Muscle layer of duodenum (tissue), 2 donors: ENCODE results near the gene FAM161B.

Experiments
- H3K27ac ChIP-seq: one replicate; pipeline ENCODE4 v1.7.0; 2013; ENCODE audit warnings: mild to moderate bottlenecking, low read length
- H3K27me3 ChIP-seq: one replicate; pipeline ENCODE4 v1.7.0; 2013; ENCODE audit warnings: low read depth, mild to moderate bottlenecking, control low read depth, low read length
- H3K36me3 ChIP-seq, 2 donors: one replicate each; pipeline ENCODE4 v1.7.0; 2013; ENCODE audit warnings: low read length in 2 of 2, control low read depth in 1 of 2, mild to moderate bottlenecking in 1 of 2; ENCODE audit not compliant: insufficient read depth in 2 of 2, control insufficient read depth in 1 of 2
- H3K4me1 ChIP-seq, 2 donors: one replicate each; pipeline ENCODE4 v1.7.0; 2013; ENCODE audit warnings: low read length in 2 of 2, mild to moderate bottlenecking in 2 of 2, control low read depth in 1 of 2, moderate library complexity in 1 of 2; ENCODE audit not compliant: insufficient read depth in 2 of 2, control insufficient read depth in 1 of 2
- H3K4me3 ChIP-seq, 2 donors: one replicate each; pipeline ENCODE4 v1.7.0; 2013; ENCODE audit warnings: low read length in 2 of 2, low read depth in 1 of 2, mild to moderate bottlenecking in 1 of 2
- H3K9me3 ChIP-seq, 2 donors: one replicate each; pipeline ENCODE4 v1.7.0; 2013; ENCODE audit warnings: low read length in 2 of 2, control low read depth in 1 of 2, mild to moderate bottlenecking in 1 of 2; ENCODE audit not compliant: control insufficient read depth in 1 of 2
- donor health status: healthy.

Gene FAM161B

GRCh38 chr14:73976125-73976524 is 26.2 kb upstream of the FAM161B start:
- Histone ChIP-seq H3K36me3 (peaks cover 15 to 36% of the 10 kb centered on the region in 2 donors), H3K27ac (no peak overlapping the region), H3K4me3 (no peak overlapping the region), H3K9me3 (no peaks in the 10 kb centered on the region), H3K27me3 (no peaks in the 10 kb centered on the region), H3K4me1 (no peaks in the 10 kb centered on the region)

DNA sequence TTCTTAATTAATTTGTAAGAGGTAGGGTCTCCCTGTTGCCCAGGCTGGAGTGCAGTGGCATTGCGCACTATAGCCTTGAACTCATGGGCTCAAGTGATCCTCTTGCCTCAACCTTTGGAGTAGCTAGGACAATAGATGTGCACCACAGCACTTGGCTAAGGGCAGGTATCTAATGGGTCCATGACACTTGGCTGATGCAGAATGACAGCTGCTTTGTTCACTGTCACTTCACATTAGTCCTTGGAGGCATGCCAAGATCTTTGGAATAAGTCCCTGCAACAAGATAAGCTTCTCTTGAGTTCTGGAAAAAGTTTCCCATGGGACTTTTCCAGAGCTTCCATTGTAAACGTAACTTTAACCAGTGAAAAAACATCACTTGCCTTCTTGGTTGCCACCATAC is 23.6 kb upstream of the FAM161B start:
- Histone ChIP-seq H3K9me3 (no peaks in the 10 kb centered on the region), H3K36me3 (peaks cover 27 to 53% of the 10 kb centered on the region in 2 donors), H3K4me1 (no peaks in the 10 kb centered on the region), H3K27me3 (no peaks in the 10 kb centered on the region), H3K27ac (no peak overlapping the region), H3K4me3 (no peak overlapping the region)

DNA sequence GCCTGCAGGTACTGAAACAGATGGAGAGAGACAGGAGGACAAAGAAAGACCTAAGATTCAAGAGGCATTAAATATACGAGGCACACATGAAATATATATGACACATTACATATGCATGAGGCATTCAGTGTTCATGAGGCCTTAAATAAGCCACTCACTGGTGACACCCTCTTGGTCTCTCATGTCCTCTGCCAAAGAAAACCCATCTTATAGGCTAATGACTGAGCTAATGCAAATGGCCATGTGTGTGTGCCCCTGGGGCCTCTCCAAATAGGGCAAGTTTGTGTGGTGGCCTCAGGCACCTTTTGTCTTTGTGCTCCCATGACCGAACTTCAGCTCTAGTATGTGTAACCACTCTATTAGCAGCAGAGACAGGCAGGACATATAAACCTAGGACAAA is 19.0 kb upstream of the FAM161B start:
- H3K36me3 ChIP-seq = peaks cover 29 to 50% of the 10 kb centered on the region in 2 donors
- H3K9me3 ChIP-seq = no peaks in the 10 kb centered on the region
- no peaks in the 10 kb centered on the region for H3K27me3 ChIP-seq
- no peak overlapping the region for H3K4me3 ChIP-seq
- H3K27ac ChIP-seq = no peak overlapping the region
- no peaks in the 10 kb centered on the region for H3K4me1 ChIP-seq

- Histone ChIP-seq H3K36me3 (peaks cover 42 to 62% of the 10 kb centered on the region in 2 donors), H3K9me3 (no peaks in the 10 kb centered on the region), H3K27ac (no peak overlapping the region), H3K4me3 (no peak overlapping the region), H3K27me3 (no peaks in the 10 kb centered on the region), H3K4me1 (no peaks in the 10 kb centered on the region)
Measured at GRCh38 chr14:73965216-73965615, 15.3 kb upstream of the FAM161B start.

DNA sequence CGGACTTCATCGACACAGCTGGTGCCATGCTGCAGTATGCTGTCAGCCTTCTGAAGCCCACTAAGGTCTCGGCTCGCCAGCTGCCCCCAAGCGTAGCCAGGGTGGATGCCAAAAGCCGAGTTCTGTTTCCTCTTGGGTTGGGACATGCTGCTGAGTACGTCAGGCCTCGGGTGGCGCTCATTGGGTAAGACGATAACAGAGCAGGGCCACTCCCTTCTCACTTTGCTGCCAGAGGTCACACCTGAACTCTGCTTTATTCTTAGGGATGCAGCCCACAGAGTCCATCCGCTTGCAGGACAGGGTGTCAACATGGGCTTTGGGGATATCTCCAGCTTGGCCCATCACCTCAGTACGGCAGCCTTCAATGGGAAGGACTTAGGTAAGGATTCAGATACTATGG is 11.3 kb upstream of the FAM161B start:
- H3K36me3 ChIP-seq = peaks cover 42 to 70% of the 10 kb centered on the region in 2 donors
- no peak overlapping the region for H3K27ac ChIP-seq
- no peaks in the 10 kb centered on the region for H3K9me3 ChIP-seq
- H3K4me3 ChIP-seq = no peak overlapping the region
- no peaks in the 10 kb centered on the region for H3K4me1 ChIP-seq
- H3K27me3 ChIP-seq = no peaks in the 10 kb centered on the region

DNA sequence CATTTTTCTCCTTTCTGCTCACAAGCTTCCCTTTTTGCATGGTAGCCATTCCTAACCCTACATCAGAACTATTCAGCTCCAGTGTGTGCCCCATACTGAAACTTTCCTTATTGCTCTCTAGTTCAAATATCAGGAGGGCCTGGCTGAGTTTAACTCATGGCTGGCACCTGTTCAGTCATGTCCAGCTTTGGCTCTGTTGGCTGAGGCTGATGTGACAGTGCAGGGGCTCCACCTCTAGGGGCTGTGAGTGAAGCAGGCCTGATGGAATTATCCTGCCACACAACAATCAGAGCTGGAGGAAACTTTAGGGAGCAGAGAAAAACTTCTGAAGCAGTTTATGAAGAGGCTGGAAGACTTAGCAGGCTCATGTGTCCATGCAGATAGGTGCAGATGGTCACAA is 8.7 kb upstream of the FAM161B start:
- peaks cover 53 to 81% of the 10 kb centered on the region in 2 donors for H3K36me3 ChIP-seq

GRCh38 chr14:73955674-73956073 is 5.8 kb upstream of the FAM161B start:
- no peak overlapping the region for H3K4me3 ChIP-seq
- no peaks in the 10 kb centered on the region for H3K9me3 ChIP-seq
- H3K27me3 ChIP-seq = no peaks in the 10 kb centered on the region
- H3K27ac ChIP-seq = no peak overlapping the region
- peaks cover 0 to 5% of the 10 kb centered on the region in 2 donors for H3K4me1 ChIP-seq
- H3K36me3 ChIP-seq = peaks cover 39 to 62% of the 10 kb centered on the region in 2 donors

More for the DNA sequence above, 8.7 kb upstream of the FAM161B start:
- Histone ChIP-seq H3K27ac (no peak overlapping the region), H3K4me1 (no peaks in the 10 kb centered on the region), H3K4me3 (no peak overlapping the region), H3K27me3 (no peaks in the 10 kb centered on the region), H3K9me3 (no peaks in the 10 kb centered on the region)

GRCh38 chr14:73953731-73954130 is 3.8 kb upstream of the FAM161B start:
- peaks cover 27 to 48% of the 10 kb centered on the region in 2 donors for H3K36me3 ChIP-seq
- no peak overlapping the region for H3K27ac ChIP-seq
- H3K4me3 ChIP-seq = no peak overlapping the region
- no peaks in the 10 kb centered on the region for H3K9me3 ChIP-seq
- H3K27me3 ChIP-seq = no peaks in the 10 kb centered on the region
- peaks cover 0 to 8% of the 10 kb centered on the region in 2 donors for H3K4me1 ChIP-seq

- peaks cover 7 to 44% of the 10 kb centered on the region in 2 donors for H3K36me3 ChIP-seq
- H3K27me3 ChIP-seq = no peaks in the 10 kb centered on the region
- no peak overlapping the region for H3K27ac ChIP-seq
- no peaks in the 10 kb centered on the region for H3K9me3 ChIP-seq
- H3K4me1 ChIP-seq = peaks cover 0 to 3% of the 10 kb centered on the region in 2 donors
- no peak overlapping the region for H3K4me3 ChIP-seq
Measured at GRCh38 chr14:73945159-73945670, 4.7 kb downstream of the FAM161B start.

DNA sequence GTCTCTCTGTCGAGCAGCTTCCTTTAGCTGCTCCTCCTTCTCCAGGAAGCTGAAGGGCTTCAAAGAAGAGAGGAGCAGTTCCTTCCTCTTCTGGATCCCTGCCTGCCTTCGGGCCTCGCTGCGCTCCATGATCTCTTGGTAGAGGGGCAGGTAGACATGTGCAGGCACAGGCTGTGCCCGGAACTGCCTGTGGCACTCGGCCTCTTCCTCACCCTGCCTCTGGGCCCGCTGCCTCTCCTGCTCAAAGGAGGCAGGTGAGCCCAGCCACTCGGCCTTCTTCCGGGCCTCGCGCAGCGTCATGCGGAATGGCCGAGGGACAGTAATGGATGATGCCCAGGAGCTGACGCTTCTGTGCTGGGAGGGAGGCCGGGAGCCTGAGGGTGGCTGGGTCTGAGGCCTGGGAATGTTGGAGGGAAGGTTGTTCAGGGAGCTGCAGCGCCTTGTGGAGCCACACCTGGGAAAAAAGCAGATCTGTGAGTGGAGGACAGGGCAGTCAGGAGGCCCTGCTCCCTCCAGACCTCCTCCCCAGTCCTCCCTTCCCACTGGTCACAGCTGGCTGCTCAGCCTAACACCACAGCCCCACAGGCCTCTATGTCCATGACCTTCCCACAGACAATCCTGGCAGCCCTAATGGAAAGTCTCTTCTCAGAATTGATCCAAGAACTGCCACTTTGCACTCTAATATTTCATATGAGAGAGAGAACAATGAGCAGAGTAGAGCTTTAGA is 5.3 kb downstream of the FAM161B start:
- H3K9me3 ChIP-seq = no peaks in the 10 kb centered on the region
- peaks cover 0 to 3% of the 10 kb centered on the region in 2 donors for H3K4me1 ChIP-seq
- no peaks in the 10 kb centered on the region for H3K27me3 ChIP-seq
- no peak overlapping the region for H3K4me3 ChIP-seq
- no peak overlapping the region for H3K27ac ChIP-seq
- H3K36me3 ChIP-seq = peaks cover 7 to 44% of the 10 kb centered on the region in 2 donors

DNA sequence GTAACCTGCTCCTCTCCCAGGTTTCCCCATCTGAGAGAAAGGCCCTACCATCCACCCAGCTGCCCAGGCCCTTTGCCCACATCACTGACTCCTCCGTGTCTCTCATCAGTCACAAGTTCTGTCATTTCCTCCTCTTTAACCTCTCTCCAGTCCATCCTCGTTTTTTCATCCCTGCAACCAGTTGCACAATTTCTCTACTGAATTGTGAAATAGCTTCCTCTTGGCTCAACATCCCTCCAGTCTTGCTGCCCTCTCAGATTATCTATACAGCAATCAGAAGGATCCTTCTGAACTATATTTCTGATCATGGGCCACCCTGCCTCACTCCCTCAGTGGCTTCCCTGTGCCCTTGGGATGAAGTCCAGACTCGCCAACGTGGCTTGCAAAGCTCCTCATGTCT is 6.8 kb downstream of the FAM161B start:
- Histone ChIP-seq H3K4me3 (no peak overlapping the region), H3K9me3 (no peaks in the 10 kb centered on the region), H3K36me3 (peaks cover 7 to 44% of the 10 kb centered on the region in 2 donors), H3K27me3 (no peaks in the 10 kb centered on the region), H3K27ac (no peak overlapping the region), H3K4me1 (no peaks in the 10 kb centered on the region)

DNA sequence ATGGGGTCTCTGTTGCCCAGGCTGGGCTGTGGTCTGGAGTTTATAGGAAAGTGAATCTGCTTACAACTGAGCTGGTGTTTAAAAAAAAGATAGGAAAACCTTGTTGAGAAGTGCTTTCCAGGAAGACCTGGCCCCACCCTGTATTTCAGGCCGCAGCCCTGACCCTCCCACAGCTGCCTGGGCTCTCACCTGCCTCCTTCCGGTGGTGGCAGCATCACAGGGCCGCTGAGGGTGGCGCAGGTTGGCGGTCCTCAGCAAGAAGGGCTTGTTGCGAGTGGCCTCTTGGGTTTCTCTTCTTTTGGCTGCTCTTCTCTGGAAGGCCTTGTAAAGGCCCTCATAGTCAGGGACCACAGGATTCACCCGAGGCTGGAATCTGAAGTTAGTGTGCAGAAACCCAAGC is 7.7 kb downstream of the FAM161B start:
- Histone ChIP-seq H3K27me3 (no peaks in the 10 kb centered on the region), H3K4me1 (no peaks in the 10 kb centered on the region), H3K4me3 (no peak overlapping the region), H3K9me3 (no peaks in the 10 kb centered on the region), H3K27ac (no peak overlapping the region), H3K36me3 (peaks cover 7 to 44% of the 10 kb centered on the region in 2 donors)
